HG03439 (cell line): Measurements from ENCODE around the gene SLC12A7.
"Not testable (repeated sequence)": the region's sequence is repeated elsewhere in the genome, so short reads cannot be mapped to it uniquely, and the experiment has no call there.

Experiments
- ATAC-seq: cut with Tn5 transposase; IDR thresholded peaks from one replicate; pipeline ENCODE4 v1.9.1; 2021; ENCODE audit warnings: mild to moderate bottlenecking, moderate library complexity; ENCODE audit not compliant: unreplicated experiment

Gene SLC12A7

GRCh38 chr5:1066676-1067075 is 45.2 kb downstream of the SLC12A7 start:
- no peak for ATAC-seq

- ATAC-seq = no peak
Measured at GRCh38 chr5:1065891-1066650, 45.8 kb downstream of the SLC12A7 start.

- ATAC-seq = no peak
Measured at GRCh38 chr5:1065143-1065750, 46.6 kb downstream of the SLC12A7 start.

- ATAC-seq = no peak
Measured at GRCh38 chr5:1064383-1065142, 47.3 kb downstream of the SLC12A7 start.

DNA sequence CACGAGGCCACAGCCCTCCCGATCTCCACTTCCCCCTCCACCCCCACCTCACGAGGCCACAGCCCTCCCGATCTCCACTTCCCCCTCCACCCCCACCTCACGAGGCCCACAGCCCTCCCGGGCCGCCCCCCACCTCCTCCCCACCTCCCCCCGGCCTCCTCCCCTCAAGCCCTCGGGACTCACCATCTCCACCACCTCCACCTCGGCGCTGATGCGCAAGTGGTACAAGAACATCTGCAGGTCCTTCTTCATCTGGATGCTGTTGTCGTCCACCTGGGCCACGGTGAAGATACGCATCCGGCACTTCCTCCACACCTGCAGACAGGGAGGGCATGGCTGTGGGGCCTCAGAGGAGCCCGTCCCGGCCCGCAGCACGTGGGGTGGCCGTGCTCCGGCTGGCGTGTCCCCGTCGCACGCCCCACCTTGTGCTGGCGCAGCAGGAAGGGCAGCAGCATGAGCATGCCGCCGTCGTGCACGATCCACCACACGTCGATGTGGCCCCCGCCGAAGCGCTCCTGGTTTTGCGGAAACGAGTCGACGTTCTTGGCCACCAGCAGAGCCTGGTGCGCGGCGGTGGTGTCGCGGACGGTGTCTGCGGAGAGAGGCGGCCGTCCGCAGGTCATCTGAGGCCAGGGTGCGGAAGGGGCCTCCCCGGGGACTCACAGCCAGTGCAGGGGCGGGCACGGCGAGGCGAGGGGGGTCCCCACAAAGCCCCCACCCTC is 48.0 kb downstream of the SLC12A7 start:
- ATAC-seq = no peak

- ATAC-seq = no peak
Measured at GRCh38 chr5:1062761-1063568, 48.9 kb downstream of the SLC12A7 start.

- no peak for ATAC-seq
Measured at GRCh38 chr5:1061916-1062315, 49.9 kb downstream of the SLC12A7 start.

- not testable (repeated sequence) for ATAC-seq
Measured at GRCh38 chr5:1061292-1061691, 50.6 kb downstream of the SLC12A7 start.

- no peak for ATAC-seq
Measured at GRCh38 chr5:1060535-1060981, 51.3 kb downstream of the SLC12A7 start.

DNA sequence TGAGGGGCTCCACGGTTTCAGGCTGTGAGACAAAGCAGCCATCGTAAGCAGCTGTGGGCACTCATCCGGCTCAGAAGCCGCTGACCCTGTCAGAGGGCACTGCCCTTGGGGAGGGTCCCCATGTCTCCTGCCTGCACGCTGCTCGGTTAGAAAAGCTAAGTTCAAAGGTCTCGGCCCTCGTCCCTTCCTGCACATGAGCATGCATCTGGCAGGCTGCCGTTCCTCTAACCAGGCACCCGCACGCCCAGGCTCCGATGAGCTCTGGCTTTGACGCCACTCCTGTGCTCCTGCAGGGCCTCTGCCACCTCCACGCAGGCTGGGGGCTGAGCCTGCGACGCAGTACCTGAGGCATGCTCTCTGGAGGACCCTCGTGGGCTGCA is 52.0 kb downstream of the SLC12A7 start:
- ATAC-seq = no peak

GRCh38 chr5:1058988-1059883 is 52.6 kb downstream of the SLC12A7 start:
- ATAC-seq = no peak

GRCh38 chr5:1058083-1058945 is 53.5 kb downstream of the SLC12A7 start:
- ATAC-seq = no peak

GRCh38 chr5:1057485-1058082 is 54.3 kb downstream of the SLC12A7 start:
- ATAC-seq = no peak

DNA sequence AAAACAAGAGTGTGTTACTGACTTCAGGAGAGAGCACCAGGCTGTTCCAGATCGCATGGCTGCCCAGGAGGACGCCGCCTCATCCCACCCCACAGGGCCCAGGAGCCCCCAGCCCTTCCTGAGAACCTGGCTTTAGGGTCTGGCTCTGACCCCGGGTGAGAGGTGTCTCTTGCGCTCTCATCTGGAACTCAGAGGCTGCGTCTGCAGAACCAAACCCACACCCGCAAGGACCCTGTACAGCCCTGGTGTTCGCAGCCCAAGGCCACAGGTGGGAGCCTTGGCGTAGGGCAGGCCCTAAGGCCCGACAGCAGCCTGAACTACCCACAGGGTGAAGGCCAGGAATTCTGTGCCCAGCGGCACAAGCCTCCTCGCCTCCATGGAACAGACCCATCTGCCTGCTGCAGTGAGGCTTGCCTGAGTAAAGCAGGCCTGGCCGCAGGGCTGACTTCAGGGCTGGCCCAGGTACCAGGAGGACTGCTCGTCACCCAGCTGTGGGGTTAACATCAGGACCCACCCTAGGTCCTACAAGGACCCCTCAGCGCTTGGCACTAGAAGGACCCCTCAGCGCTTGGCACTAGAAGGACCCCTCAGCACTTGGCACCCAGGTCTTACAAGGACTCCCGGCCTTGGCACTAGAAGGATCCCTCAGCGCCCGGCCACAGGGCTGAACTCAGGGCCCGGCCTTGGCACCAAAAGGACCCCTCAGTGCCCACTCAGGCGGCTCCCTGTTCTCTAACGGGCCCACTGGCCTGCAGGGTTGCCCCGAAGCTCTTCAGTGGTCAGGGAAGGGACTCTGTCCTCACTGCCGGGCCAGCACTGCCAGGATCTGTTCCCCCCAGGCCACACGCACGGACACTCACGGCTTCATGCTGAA is 55.0 kb downstream of the SLC12A7 start:
- no peak for ATAC-seq

- ATAC-seq = no peak
Measured at GRCh38 chr5:1055896-1056610, 55.8 kb downstream of the SLC12A7 start.
